ENCODE results near the gene ATG4B. TPM values are rescaled to one million over a fixed set of nuclear protein-coding genes. Genes with fewer than 3 reads are reported as not detected.

The ATG4B gene
- total RNA-seq, 2 experiments from 2014 or later: 91.1 to 101 TPM

DNA sequence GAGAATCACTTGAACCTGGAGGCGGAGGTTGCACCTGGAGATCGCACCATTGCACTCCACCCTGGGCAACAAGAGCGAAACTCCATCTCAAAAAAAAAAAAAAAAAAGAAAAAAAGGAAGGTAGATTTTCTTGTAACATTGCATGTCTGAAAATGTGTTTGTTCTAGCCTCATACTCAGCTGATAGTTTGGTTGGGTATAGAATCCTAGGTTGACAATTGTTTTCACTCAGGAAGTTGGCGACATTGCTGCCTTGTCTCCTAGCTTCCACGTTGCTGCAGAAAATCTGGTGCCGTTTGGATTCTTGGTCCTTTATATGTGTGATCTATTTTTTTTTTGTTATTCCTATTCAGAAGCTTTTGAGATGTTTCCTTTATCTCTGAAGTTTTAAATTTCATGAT is 69.0 kb downstream of the ATG4B start:
- ATAC-seq (ENCODE audit: low read depth) (no peak), DNase-seq (no peak)
- Mint-ChIP-seq H3K27me3 (no peaks in the 10 kb centered on the region), H3K4me3 (no peak overlapping the region), H3K27ac (no peak overlapping the region), H3K9me3 (peaks cover 2% of the 10 kb centered on the region), H3K4me1 (peaks cover 10% of the 10 kb centered on the region), H3K36me3 (peaks cover 43% of the 10 kb centered on the region)
- POLR2A ChIA-PET: interaction anchor here (1.0 kb wide), 1 partner anchor 18 kb away, joined by 4 read pairs; no protein-coding TSS in a partner anchor

GRCh38 chr2:241708879-241709278 is 71.4 kb downstream of the ATG4B start:
- Mint-ChIP-seq H3K36me3 (peaks cover 47% of the 10 kb centered on the region), H3K4me1 (no peaks in the 10 kb centered on the region), H3K9me3 (peaks cover 2% of the 10 kb centered on the region), H3K27me3 (no peaks in the 10 kb centered on the region), H3K27ac (no peak overlapping the region), H3K4me3 (no peak overlapping the region)
- ATAC-seq (ENCODE audit: low read depth) (no peak), DNase-seq (no peak)
- POLR2A ChIA-PET: interaction anchor here (0.7 to 1.2 kb wide), 2 partner anchors 22 to 150 kb away, joined by 4 to 8 read pairs; partner anchors contain the start of gene DTYMK

GRCh38 chr2:241719093-241719492 is 81.6 kb downstream of the ATG4B start:
- Mint-ChIP-seq H3K9me3 (peaks cover 3% of the 10 kb centered on the region), H3K4me1 (no peaks in the 10 kb centered on the region), H3K4me3 (no peak overlapping the region), H3K36me3 (peaks cover 37% of the 10 kb centered on the region), H3K27me3 (no peaks in the 10 kb centered on the region), H3K27ac (no peak overlapping the region)
- ATAC-seq (ENCODE audit: low read depth) (no peak), DNase-seq (no peak)
- POLR2A ChIA-PET: interaction anchor here (0.5 kb wide), 1 partner anchor 162 kb away, joined by 3 read pairs; no protein-coding TSS in a partner anchor

GRCh38 chr2:241720099-241720498 is 82.6 kb downstream of the ATG4B start:
- Mint-ChIP-seq H3K4me3 (no peak overlapping the region), H3K27ac (no peak overlapping the region), H3K9me3 (peaks cover 3% of the 10 kb centered on the region), H3K36me3 (peaks cover 34% of the 10 kb centered on the region), H3K4me1 (no peaks in the 10 kb centered on the region), H3K27me3 (no peaks in the 10 kb centered on the region)
- no peak for ATAC-seq (ENCODE audit: low read depth)
- DNase-seq: no peak
- POLR2A ChIA-PET: no interaction called here

DNA sequence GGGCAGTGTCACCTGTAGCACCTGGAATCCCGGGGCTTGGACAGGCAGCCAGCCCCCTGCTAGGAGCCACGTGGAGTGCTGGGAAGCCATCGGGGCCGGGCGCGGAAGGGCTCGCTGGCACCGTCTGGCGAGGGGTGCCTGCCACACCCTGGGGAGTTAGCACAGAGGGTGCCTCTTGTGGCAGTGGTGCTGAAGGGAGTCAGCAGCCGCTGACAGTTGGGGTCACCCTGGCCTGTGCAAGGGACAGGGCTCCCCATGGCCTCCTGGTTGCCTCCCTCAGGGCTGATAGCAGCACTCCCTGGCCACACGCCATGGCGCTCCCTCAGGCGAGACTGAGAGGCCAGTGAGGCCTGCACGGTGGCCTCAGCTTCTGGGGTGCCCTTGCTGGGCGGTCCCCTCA is 83.1 kb downstream of the ATG4B start:
- Mint-ChIP-seq H3K36me3 (peaks cover 34% of the 10 kb centered on the region), H3K27ac (no peak overlapping the region), H3K9me3 (peaks cover 3% of the 10 kb centered on the region), H3K27me3 (no peaks in the 10 kb centered on the region), H3K4me1 (no peaks in the 10 kb centered on the region), H3K4me3 (no peak overlapping the region)
- no peak for ATAC-seq (ENCODE audit: low read depth)
- no peak for DNase-seq
- POLR2A ChIA-PET: no interaction called here

- peaks cover 28% of the 10 kb centered on the region for H3K36me3 Mint-ChIP-seq
- POLR2A ChIA-PET: no interaction called here
- no peak overlapping the region for H3K4me3 Mint-ChIP-seq
- ATAC-seq (ENCODE audit: low read depth) (no peak), DNase-seq (no peak)
- H3K27me3 Mint-ChIP-seq: no peaks in the 10 kb centered on the region
- H3K9me3 Mint-ChIP-seq: peaks cover 3% of the 10 kb centered on the region
- H3K27ac Mint-ChIP-seq: no peak overlapping the region
- no peaks in the 10 kb centered on the region for H3K4me1 Mint-ChIP-seq
Observed at GRCh38 chr2:241721852-241722251, 84.4 kb downstream of the ATG4B start.

DNA sequence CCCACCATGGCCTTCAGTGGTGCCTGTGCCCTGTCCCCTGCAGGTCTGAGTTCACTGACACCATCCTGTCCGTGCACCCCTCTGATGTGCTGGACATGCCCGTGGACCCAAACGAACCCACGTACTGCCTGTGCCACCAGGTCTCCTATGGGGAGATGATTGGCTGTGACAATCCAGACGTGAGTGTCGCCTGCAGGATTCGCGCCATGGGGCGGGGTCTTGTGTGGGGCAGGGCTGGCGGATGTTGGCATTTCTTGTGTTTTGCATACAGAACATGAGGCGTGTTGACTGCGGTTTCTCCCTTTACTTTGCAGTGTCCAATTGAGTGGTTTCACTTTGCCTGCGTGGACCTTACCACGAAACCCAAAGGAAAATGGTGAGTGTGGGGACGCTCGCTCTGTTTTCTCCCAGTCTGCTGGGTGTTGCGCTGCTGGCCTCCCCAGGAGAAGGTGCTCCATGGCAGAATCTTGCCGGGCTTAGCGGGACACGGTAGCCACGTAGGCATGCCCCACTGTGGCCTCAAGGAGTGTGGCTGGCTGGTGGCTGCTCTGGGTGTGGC is 85.5 kb downstream of the ATG4B start:
- H3K36me3 Mint-ChIP-seq: peaks cover 28% of the 10 kb centered on the region
- ATAC-seq (ENCODE audit: low read depth) (no peak), DNase-seq (no peak)
- POLR2A ChIA-PET: no interaction called here
- no peak overlapping the region for H3K27ac Mint-ChIP-seq
- H3K27me3 Mint-ChIP-seq: no peaks in the 10 kb centered on the region
- H3K4me1 Mint-ChIP-seq: no peaks in the 10 kb centered on the region
- no peak overlapping the region for H3K4me3 Mint-ChIP-seq
- peaks cover 3% of the 10 kb centered on the region for H3K9me3 Mint-ChIP-seq

Other genes with a start within 250 kb of the ATG4B start
- gene STK25, start 129.1 kb upstream of the ATG4B start, total RNA-seq: 100 to 1,000 TPM; 156 to 162 TPM
- gene BOK, start 78.9 kb upstream of the ATG4B start, total RNA-seq: not detected
- 10 to 100 TPM; 35.0 to 35.5 TPM for gene THAP4, start 535 bp upstream of the ATG4B start, total RNA-seq
- 10 to 100 TPM; 56.5 to 67.9 TPM for gene DTYMK, start 49.1 kb downstream of the ATG4B start, total RNA-seq
- gene ING5, start 64.3 kb downstream of the ATG4B start, total RNA-seq: 10 to 100 TPM; 52.1 to 54.3 TPM
- 10 to 100 TPM; 44.2 to 46.2 TPM for gene D2HGDH, start 96.9 kb downstream of the ATG4B start, total RNA-seq
- under 1 TPM; 0.22 to 0.43 TPM for gene GAL3ST2, start 139.1 kb downstream of the ATG4B start, total RNA-seq
- under 1 TPM in 1 of 2 experiments, not detected in 1; 0.20 TPM for gene NEU4, start 171.5 kb downstream of the ATG4B start, total RNA-seq
- 1 to 10 TPM; 5.4 to 6.6 TPM for gene PDCD1, start 221.2 kb downstream of the ATG4B start, total RNA-seq
- gene RTP5, start 232.0 kb downstream of the ATG4B start, total RNA-seq: under 1 TPM; 0.53 to 0.60 TPM